Esophagus muscularis mucosa (tissue), 3 donors: Measurements from ENCODE around the gene SPANXN2.

ENCODE experiments used
- EP300 ChIP-seq: sonication (generic); formaldehyde crosslinking; IDR thresholded peaks from one replicate; pipeline ENCODE4 v1.6.1; 2017; ENCODE audit warnings: antibody characterized with exemption
- POLR2A ChIP-seq: fragments of 450-650 bp; IDR thresholded peaks from one replicate; pipeline ENCODE4 v1.6.1; 2017; ENCODE audit warnings: antibody characterized with exemption, moderate library complexity, mild to moderate bottlenecking, low read depth
- POLR2AphosphoS5 ChIP-seq, 2 donors: sonication (generic); formaldehyde crosslinking; IDR thresholded peaks; one replicate each; pipeline ENCODE4 v1.6.1; 2017; ENCODE audit warnings: antibody characterized with exemption in 2 of 2

GRCh38 chrX:143757887-143758286 is 37.3 kb upstream of the SPANXN2 start:
- no peak for TF ChIP-seq POLR2AphosphoS5 (IDR thresholded peaks at IDR 0.05)
- TF ChIP-seq POLR2A, result no peak
- TF ChIP-seq EP300, result no peak
